ENCODE measurements around the gene RBFOX2. TPM values are rescaled to one million over a fixed set of nuclear protein-coding genes. Genes with fewer than 3 reads are reported as not detected.

The RBFOX2 gene
- total and polyA plus RNA-seq, 10 of the 15 experiments (the other 5 are each of a cell fraction or from before 2014, with no cell fraction given), result 0.01 to 2.7 (median 0.17) TPM; not detected in 4

- TF ChIP-seq, protein P1, sequence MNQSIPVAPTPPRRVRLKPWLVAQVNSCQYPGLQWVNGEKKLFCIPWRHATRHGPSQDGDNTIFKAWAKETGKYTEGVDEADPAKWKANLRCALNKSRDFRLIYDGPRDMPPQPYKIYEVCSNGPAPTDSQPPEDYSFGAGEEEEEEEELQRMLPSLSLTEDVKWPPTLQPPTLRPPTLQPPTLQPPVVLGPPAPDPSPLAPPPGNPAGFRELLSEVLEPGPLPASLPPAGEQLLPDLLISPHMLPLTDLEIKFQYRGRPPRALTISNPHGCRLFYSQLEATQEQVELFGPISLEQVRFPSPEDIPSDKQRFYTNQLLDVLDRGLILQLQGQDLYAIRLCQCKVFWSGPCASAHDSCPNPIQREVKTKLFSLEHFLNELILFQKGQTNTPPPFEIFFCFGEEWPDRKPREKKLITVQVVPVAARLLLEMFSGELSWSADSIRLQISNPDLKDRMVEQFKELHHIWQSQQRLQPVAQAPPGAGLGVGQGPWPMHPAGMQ (IDR thresholded peaks at IDR 0.05; ENCODE audit: borderline replicate concordance), result no peak
- TF ChIP-seq PAX8 (IDR thresholded peaks at IDR 0.05) (no peak), ZNF687 (IDR thresholded peaks at IDR 0.05) (no peak)
Measured at GRCh38 chr22:35952576-35952975, 76.0 kb downstream of the RBFOX2 start (continued).

DNA sequence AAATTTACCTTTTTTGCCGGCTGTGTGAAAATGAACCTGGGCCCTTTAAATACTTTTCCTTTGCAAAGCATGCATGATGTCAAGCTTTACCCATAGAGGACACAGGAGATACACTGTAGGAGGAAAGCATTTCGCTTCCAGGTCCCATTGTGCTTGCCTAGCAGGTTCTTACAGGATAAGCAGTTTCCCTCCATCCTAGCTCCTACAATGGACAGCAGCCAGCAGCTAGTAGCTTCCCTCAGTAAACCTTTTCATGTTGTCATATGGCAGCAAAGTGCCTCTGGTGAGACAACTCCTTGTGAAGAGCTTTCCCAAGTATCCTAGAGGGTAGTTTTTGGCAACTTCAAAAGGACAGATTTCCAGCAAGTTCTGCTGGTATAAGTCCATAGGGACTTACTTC lies 78.4 kb downstream of the RBFOX2 start:
- intact Hi-C loops (cut with micrococcal nuclease; ENCODE audit: unreplicated experiment), result no loop called here
- Histone ChIP-seq H3K4me1 (ENCODE audit: control insufficient read depth, insufficient read depth, low read length) (no peaks in the 10 kb centered on the region), H4K20me1 (ENCODE audit: control insufficient read depth, insufficient read depth) (no peaks in the 10 kb centered on the region), H3K27me3 (replicated peaks in 1 of 2; ENCODE audit: control insufficient read depth in 2 of 2, insufficient read depth in 2 of 2, low read length in 1 of 2) (peaks cover 0 to 3% of the 10 kb centered on the region in 2 experiments; a peak in 2 of 4 replicates), H3K79me2 (ENCODE audit: control insufficient read depth, insufficient read depth, low read length) (no peaks in the 10 kb centered on the region), H3K9me3 (replicated peaks; ENCODE audit: control insufficient read depth, insufficient read depth, low read length) (no peaks in the 10 kb centered on the region), H3K9ac (ENCODE audit: control insufficient read depth, insufficient read depth, low read length) (no peak overlapping the region), H3K36me3 (ENCODE audit: control insufficient read depth in 2 of 2, insufficient read depth in 2 of 2, low read length in 1 of 2) (no peaks in the 10 kb centered on the region), H3K4me3 (no peak overlapping the region), H3K27ac (ENCODE audit: control insufficient read depth, insufficient read depth) (no peak overlapping the region), H3K4me2 (ENCODE audit: control insufficient read depth, insufficient read depth) (no peak overlapping the region), H2AFZ (ENCODE audit: control insufficient read depth, low read depth, low read length) (no peak overlapping the region)
- DNase-seq (ENCODE audit: low read depth, low spot score), result no peak
- FAIRE-seq, result no peak
- ChIA-PET RAD21 (ENCODE audit: unreplicated experiment) (no interaction called here), POLR2A (no interaction called here), SMC1A (ENCODE audit: uncharacterized antibody, unreplicated experiment) (no interaction called here), CTCF (interaction anchor here (0.6 to 1.0 kb wide), 4 partner anchors 25 to 243 kb away, joined by 3 to 5 read pairs (median 4); no protein-coding TSS in a partner anchor)
- in situ Hi-C loops (cut with MboI), result no loop called here
- no TSS peak for BruUV-seq (replicated peaks)
- 21% methylated on average over 2 of the region's 2 CpGs for WGBS (ENCODE audit: insufficient coverage, insufficient replicate concordance, low lambda C conversion rate, missing lambda C conversion rate)
- TF ChIP-seq SRF (IDR thresholded peaks at IDR 0.05; ENCODE audit: low read depth in 2 of 2, low read length in 2 of 2) (no peak), NFYA (IDR thresholded peaks at IDR 0.05; ENCODE audit: borderline replicate concordance, low read depth, low read length) (no peak), ATF7 (IDR thresholded peaks at IDR 0.05; ENCODE audit: low read depth) (no peak), POLR2AphosphoS5 (IDR thresholded peaks at IDR 0.05; ENCODE audit: low read length) (no peak), SP1 (IDR thresholded peaks at IDR 0.05; ENCODE audit: low read depth, low read length) (no peak), TCF12 (IDR thresholded peaks at IDR 0.05; ENCODE audit: low read depth, low read length) (no peak), CHD4 (IDR thresholded peaks at IDR 0.05) (no peak), EZH2 (IDR thresholded peaks at IDR 0.05; ENCODE audit: borderline replicate concordance, control insufficient read depth, low read depth, low read length) (no peak), TARDBP (IDR thresholded peaks at IDR 0.05; ENCODE audit: borderline replicate concordance) (no peak), ELK1 (IDR thresholded peaks at IDR 0.05; ENCODE audit: low read depth, low read length) (no peak), MTA3 (IDR thresholded peaks at IDR 0.05; ENCODE audit: borderline replicate concordance, low read length) (no peak), ZZZ3 (IDR thresholded peaks at IDR 0.05; ENCODE audit: control insufficient read depth, insufficient read length, low read depth) (no peak)
- no peak for ATAC-seq

All from GM12878 (cell line).